IMR-90 (cell line): ENCODE results near the gene FAM53C. TPM values are rescaled to one million over a fixed set of nuclear protein-coding genes. Genes with fewer than 3 reads are reported as not detected.

Source experiments
- ATAC-seq: fragments of 200-7000 bp; cut with Tn5 transposase; 2 replicates; pipeline ENCODE4 v1.9.1; 2020; ENCODE audit warnings: low read depth, mild to moderate bottlenecking, moderate library complexity
- BruUV-seq: library from RNA; stranded (reverse); fragments of 400-500 nt; replicated peaks from 2 replicates; lab custom pipeline; 2021; lab: Mats Ljungman, UMichigan
- CTCF ChIA-PET: fragments of 300-600 bp; formaldehyde crosslinking; extraction: SDS; loops from one replicate; lab custom pipeline; 2021; ENCODE audit warnings: antibody characterized with exemption; lab: Yijun Ruan, JAX
- POLR2A ChIA-PET: fragments of 300-600 bp; sonication (Branson Sonifier 250); formaldehyde crosslinking; loops from one replicate; lab custom pipeline; 2022; ENCODE audit warnings: antibody characterized with exemption; ENCODE audit not compliant: unreplicated experiment; lab: Charles Lee
- DNase-seq: peaks from one replicate; pipeline ENCODE4 v3.0.0; 2013
- H2AFZ ChIP-seq: replicated peaks from 2 replicates; pipeline ENCODE3; 2013; ENCODE audit warnings: low read length, mild to moderate bottlenecking; ENCODE audit not compliant: poor library complexity
- H2AK5ac ChIP-seq: 2 replicates; pipeline ENCODE4 v1.6.1; 2013; ENCODE audit warnings: low read depth, low read length, inconsistent platforms
- H2AK9ac ChIP-seq: replicated peaks from 2 replicates; pipeline ENCODE3; 2013; ENCODE audit warnings: mild to moderate bottlenecking, low read depth, low read length, moderate library complexity; ENCODE audit not compliant: poor library complexity
- H2BK120ac ChIP-seq: 2 replicates; pipeline ENCODE4 v1.6.1; 2013; ENCODE audit warnings: low read depth, low read length, inconsistent platforms
- H2BK15ac ChIP-seq: 3 replicates; pipeline ENCODE4 v1.6.1; 2013; ENCODE audit warnings: low read depth, low read length, inconsistent platforms
- H2BK20ac ChIP-seq: 2 replicates; pipeline ENCODE4 v1.6.1; 2013; ENCODE audit warnings: low read depth, mild to moderate bottlenecking, inconsistent platforms, low read length, moderate library complexity
- H2BK5ac ChIP-seq: 2 replicates; pipeline ENCODE4 v1.6.1; 2013; ENCODE audit warnings: mild to moderate bottlenecking, low read depth, low read length, inconsistent platforms; ENCODE audit not compliant: poor library complexity, severe bottlenecking
- H3K14ac ChIP-seq: replicated peaks from 2 replicates; pipeline ENCODE4 v1.6.1; 2013; ENCODE audit warnings: low read depth, low read length, inconsistent platforms
- H3K18ac ChIP-seq: 2 replicates; pipeline ENCODE4 v1.6.1; 2013; ENCODE audit warnings: low read depth, low read length, control low read depth
- H3K23ac ChIP-seq: 2 replicates; pipeline ENCODE4 v1.6.1; 2013; ENCODE audit warnings: low read depth, low read length, inconsistent platforms
- H3K27ac ChIP-seq: 2 replicates; pipeline ENCODE4 v1.5.1; 2013; ENCODE audit warnings: mild to moderate bottlenecking, control low read depth, low read length; ENCODE audit not compliant: insufficient read depth
- H3K27me3 ChIP-seq: 2 replicates; pipeline ENCODE4 v1.6.1; 2013; ENCODE audit warnings: low read length; ENCODE audit not compliant: control insufficient read depth, insufficient read depth
- H3K36me3 ChIP-seq: 2 replicates; pipeline ENCODE4 v1.6.1; 2013; ENCODE audit warnings: low read length, mixed read lengths; ENCODE audit not compliant: control insufficient read depth, insufficient read depth
- H3K4ac ChIP-seq: 2 replicates; pipeline ENCODE4 v1.6.1; 2013; ENCODE audit warnings: low read depth, low read length, inconsistent platforms
- H3K4me1 ChIP-seq: 2 replicates; pipeline ENCODE4 v1.6.1; 2013; ENCODE audit warnings: low read length, mixed read lengths; ENCODE audit not compliant: control insufficient read depth, insufficient read depth
- H3K4me2 ChIP-seq: 2 replicates; pipeline ENCODE4 v1.6.1; 2013; ENCODE audit warnings: low read depth, mild to moderate bottlenecking, control low read depth, low read length, moderate library complexity
- H3K4me3 ChIP-seq: 2 replicates; pipeline ENCODE4 v1.5.1; 2013; ENCODE audit warnings: low read depth, mild to moderate bottlenecking, control low read depth, low read length, moderate library complexity; ENCODE audit not compliant: insufficient read depth
- H3K56ac ChIP-seq: 2 replicates; pipeline ENCODE4 v1.6.1; 2013; ENCODE audit warnings: low read length, inconsistent platforms; ENCODE audit not compliant: insufficient read depth; ENCODE audit errors: extremely low read depth
- H3K79me1 ChIP-seq, 2 experiments: 2 replicates each; pipeline ENCODE4 v1.6.1; 2013; ENCODE audit warnings: low read length in 2 of 2, inconsistent platforms in 1 of 2, low read depth in 1 of 2
- H3K9ac ChIP-seq: 2 replicates; pipeline ENCODE4 v1.6.1; 2013; ENCODE audit warnings: low read depth, low read length, control low read depth
- H3K9me1 ChIP-seq: 2 replicates; pipeline ENCODE4 v1.6.1; 2013; ENCODE audit warnings: low read length, inconsistent platforms; ENCODE audit not compliant: insufficient read depth
- H3K9me3 ChIP-seq: 2 replicates; pipeline ENCODE4 v1.6.1; 2013; ENCODE audit warnings: low read length; ENCODE audit not compliant: control insufficient read depth, insufficient read depth
- H4K20me1 ChIP-seq: 2 replicates; pipeline ENCODE4 v1.6.1; 2013; ENCODE audit warnings: low read length, inconsistent platforms; ENCODE audit not compliant: insufficient read depth
- H4K5ac ChIP-seq: 2 replicates; pipeline ENCODE4 v1.6.1; 2013; ENCODE audit warnings: mild to moderate bottlenecking, low read depth, low read length, control low read depth
- H4K8ac ChIP-seq, 2 experiments: 2 replicates each; pipeline ENCODE4 v1.6.1; 2013; ENCODE audit warnings: low read depth in 2 of 2, low read length in 2 of 2, control low read depth in 1 of 2, inconsistent platforms in 1 of 2
- H4K91ac ChIP-seq: 2 replicates; pipeline ENCODE4 v1.6.1; 2013; ENCODE audit warnings: low read depth, low read length, inconsistent platforms; ENCODE audit not compliant: insufficient read depth
- CEBPB ChIP-seq: IDR thresholded peaks from 2 replicates; pipeline ENCODE4 v1.6.1; 2012; ENCODE audit warnings: low read depth, low read length, improper control_type of control experiment
- CHD1 ChIP-seq: IDR thresholded peaks from 2 replicates; pipeline ENCODE4 v1.6.1; 2012; ENCODE audit warnings: low read depth, low read length, improper control_type of control experiment
- MAZ ChIP-seq: IDR thresholded peaks from 2 replicates; pipeline ENCODE4 v1.6.1; 2012; ENCODE audit warnings: low read depth, mild to moderate bottlenecking, low read length, improper control_type of control experiment, moderate library complexity, borderline replicate concordance
- POLR2A ChIP-seq: IDR thresholded peaks from 2 replicates; pipeline ENCODE4 v1.6.1; 2012; ENCODE audit warnings: mild to moderate bottlenecking, low read depth, low read length
- SMC3 ChIP-seq: fragments of 150-350 bp; IDR thresholded peaks from 2 replicates; pipeline ENCODE4 v1.6.1; 2016; ENCODE audit warnings: low read depth, mild to moderate bottlenecking, antibody characterized with exemption, low read length, moderate library complexity
- WGBS, 2 experiments: methylation state at CpG; one replicate each; pipeline versions ENCODE4 v1.1.5 to v1.1.7; 2013; ENCODE audit warnings: missing lambda C conversion rate in 2 of 2; ENCODE audit not compliant: insufficient read length in 1 of 2; ENCODE audit errors: extremely low coverage in 2 of 2; 5-methylcytosine and 5-hydroxymethylcytosine counted together
- dilution Hi-C: fragments of 300-500 bp; cut with HindIII; formaldehyde crosslinking; loops from one replicate; pipeline ENCODE4 v1.14.3; 2018; ENCODE audit warnings: low sequenced_read_pairs; ENCODE audit not compliant: unreplicated experiment
- in situ Hi-C: fragments of 300-500 bp; cut with MboI; formaldehyde crosslinking; loops from 3 replicates; pipeline ENCODE4 v1.14.3; 2019; ENCODE audit warnings: low sequenced_read_pairs, inconsistent platforms, mixed read lengths
- intact Hi-C: fragments of 100-400 bp; cut with micrococcal nuclease; formaldehyde crosslinking; loops from 2 replicates; pipeline ENCODE4 v1.10.0; 2022
- polyA plus RNA-seq, 3 experiments: library from polyadenylated mRNA; depleted of rRNA; stranded (reverse); fragments of >200 nt; gene quantifications; 2 replicates each; pipeline ENCODE4 v1.2.3, GENCODE V29; 2012; ENCODE audit warnings: low replicate concordance in 1 of 3
- total RNA-seq: library from RNA; depleted of rRNA; stranded (reverse); fragments of >200 nt; gene quantifications from 2 replicates; pipeline ENCODE4 v1.2.3, GENCODE V29; 2012
- TF ChIP-seq, protein P1 (sequence below): fragments of 150-350 bp; IDR thresholded peaks from 2 replicates; pipeline ENCODE4 v1.6.1; 2017; ENCODE audit warnings: mild to moderate bottlenecking, antibody characterized with exemption, low read length, low read depth

The FAM53C gene
- total and polyA plus RNA-seq, 2 of the 4 experiments (the other 2 are of a cell fraction), result 21.5 to 25.6 TPM

DNA sequence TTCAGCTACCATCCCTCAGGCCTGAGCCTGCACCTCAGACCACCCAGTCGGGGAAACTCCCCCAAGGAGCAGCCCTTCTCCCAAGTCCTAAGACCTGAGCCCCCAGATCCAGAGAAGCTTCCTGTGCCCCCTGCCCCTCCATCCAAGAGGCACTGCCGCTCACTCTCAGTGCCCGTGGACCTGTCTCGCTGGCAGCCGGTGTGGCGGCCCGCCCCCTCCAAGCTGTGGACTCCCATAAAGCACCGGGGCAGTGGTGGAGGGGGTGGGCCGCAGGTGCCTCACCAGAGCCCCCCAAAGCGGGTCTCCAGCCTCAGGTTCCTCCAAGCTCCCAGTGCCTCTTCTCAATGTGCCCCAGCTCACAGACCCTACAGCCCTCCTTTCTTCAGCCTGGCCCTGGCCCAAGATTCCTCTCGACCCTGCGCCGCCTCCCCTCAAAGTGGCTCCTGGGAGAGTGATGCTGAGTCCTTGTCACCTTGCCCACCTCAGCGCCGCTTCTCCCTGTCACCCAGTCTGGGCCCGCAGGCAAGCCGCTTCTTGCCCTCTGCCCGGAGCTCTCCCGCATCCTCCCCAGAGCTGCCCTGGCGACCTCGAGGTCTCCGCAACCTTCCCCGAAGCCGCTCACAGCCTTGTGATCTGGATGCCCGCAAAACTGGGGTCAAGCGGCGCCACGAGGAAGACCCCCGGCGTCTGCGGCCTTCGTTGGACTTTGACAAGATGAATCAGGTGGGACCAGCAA is 7.0 kb downstream of the FAM53C start:
- H3K27ac ChIP-seq, result no peak overlapping the region
- no peaks in the 10 kb centered on the region for H3K27me3 ChIP-seq
- 93% methylated on average over 4 of the region's 32 CpGs; no CpG with 5 or more reads in 1 of the 2 experiments for WGBS, 2 experiments
- H2BK5ac ChIP-seq, result no peak overlapping the region
- H4K8ac ChIP-seq, result no peak overlapping the region
- no peak for DNase-seq
- BruUV-seq, result no TSS peak
- dilution Hi-C loops, result no loop called here
- peaks cover 2% of the 10 kb centered on the region for H3K4me1 ChIP-seq
- CTCF ChIA-PET, result no interaction called here
- intact Hi-C loops, result no loop called here
- H2BK120ac ChIP-seq, result no peak overlapping the region
- no peak overlapping the region for H2AK5ac ChIP-seq
- H3K23ac ChIP-seq, result no peak overlapping the region
- no peak overlapping the region for H3K56ac ChIP-seq
- peaks cover 57% of the 10 kb centered on the region for H3K36me3 ChIP-seq
- no peak overlapping the region for H3K14ac ChIP-seq
- TF ChIP-seq POLR2A (no peak), MAZ (no peak), SMC3 (no peak), CHD1 (no peak), CEBPB (no peak)
- TF ChIP-seq, protein P1, sequence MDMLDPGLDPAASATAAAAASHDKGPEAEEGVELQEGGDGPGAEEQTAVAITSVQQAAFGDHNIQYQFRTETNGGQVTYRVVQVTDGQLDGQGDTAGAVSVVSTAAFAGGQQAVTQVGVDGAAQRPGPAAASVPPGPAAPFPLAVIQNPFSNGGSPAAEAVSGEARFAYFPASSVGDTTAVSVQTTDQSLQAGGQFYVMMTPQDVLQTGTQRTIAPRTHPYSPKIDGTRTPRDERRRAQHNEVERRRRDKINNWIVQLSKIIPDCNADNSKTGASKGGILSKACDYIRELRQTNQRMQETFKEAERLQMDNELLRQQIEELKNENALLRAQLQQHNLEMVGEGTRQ, result no peak
- peaks cover 26% of the 10 kb centered on the region for H3K9me1 ChIP-seq
- no peak overlapping the region for H2AFZ ChIP-seq
- no peaks in the 10 kb centered on the region for H3K9me3 ChIP-seq
- in situ Hi-C loops, result no loop called here
- no peak overlapping the region for H2AK9ac ChIP-seq
- H2BK15ac ChIP-seq, result no peak overlapping the region
- no peak overlapping the region for H2BK20ac ChIP-seq
- ATAC-seq, result no peak
- no peak overlapping the region for H4K91ac ChIP-seq
- peaks cover 30% of the 10 kb centered on the region for H4K20me1 ChIP-seq
- H3K4ac ChIP-seq, result no peak overlapping the region
- no peak overlapping the region for H3K9ac ChIP-seq
- H3K79me1 ChIP-seq, result peaks cover 14 to 46% of the 10 kb centered on the region in 2 experiments
- no peak overlapping the region for H3K18ac ChIP-seq
- no peak overlapping the region for H3K4me2 ChIP-seq
- no peak overlapping the region for H4K5ac ChIP-seq
- POLR2A ChIA-PET, result no interaction called here
- no peak overlapping the region for H3K4me3 ChIP-seq
